ENCODE data around the gene NOXRED1. TPM values are rescaled to one million over a fixed set of nuclear protein-coding genes. Genes with fewer than 3 reads are reported as not detected.
"Not testable (repeated sequence)": the region's sequence is repeated elsewhere in the genome, so short reads cannot be mapped to it uniquely, and the experiment has no call there.

NOXRED1 gene
- total RNA-seq, 2 donors from 2014 or later = 0.34 TPM; not detected in 1

GRCh38 chr14:77415403-77416030, 7.8 kb downstream of the NOXRED1 start:
- ATAC-seq; intact Hi-C loops (cut with DNase I); DNase-seq: not testable (repeated sequence)

GRCh38 chr14:77409131-77409533, 14.2 kb downstream of the NOXRED1 start:
- DNase-seq = no peak
- peak in 1 of 2 donors; percentile 23 for ATAC-seq
- intact Hi-C loops (cut with DNase I) = loop anchor here in 1 of 2 donors (10.0 kb wide), 1 partner anchor 284 kb away; no protein-coding TSS in a partner anchor

GRCh38 chr14:77407158-77407557, 16.2 kb downstream of the NOXRED1 start:
- intact Hi-C loops (cut with DNase I) = loop anchor here in 1 of 2 donors (10.0 kb wide), 1 partner anchor 282 kb away; no protein-coding TSS in a partner anchor
- DNase-seq (no peak), ATAC-seq (peak; percentile 44 to 56)

GRCh38 chr14:77406718-77407117, 16.6 kb downstream of the NOXRED1 start:
- ATAC-seq = peak; percentile 41 to 81
- intact Hi-C loops (cut with DNase I) = loop anchor here in 1 of 2 donors (10.0 kb wide), 1 partner anchor 282 kb away; no protein-coding TSS in a partner anchor
- DNase-seq = no peak

- intact Hi-C loops (cut with DNase I) = loop anchor here in 1 of 2 donors (10.0 kb wide), 1 partner anchor 281 kb away; no protein-coding TSS in a partner anchor
- no peak for ATAC-seq
- DNase-seq = no peak
Measured at GRCh38 chr14:77406086-77406485, 17.2 kb downstream of the NOXRED1 start.

DNA sequence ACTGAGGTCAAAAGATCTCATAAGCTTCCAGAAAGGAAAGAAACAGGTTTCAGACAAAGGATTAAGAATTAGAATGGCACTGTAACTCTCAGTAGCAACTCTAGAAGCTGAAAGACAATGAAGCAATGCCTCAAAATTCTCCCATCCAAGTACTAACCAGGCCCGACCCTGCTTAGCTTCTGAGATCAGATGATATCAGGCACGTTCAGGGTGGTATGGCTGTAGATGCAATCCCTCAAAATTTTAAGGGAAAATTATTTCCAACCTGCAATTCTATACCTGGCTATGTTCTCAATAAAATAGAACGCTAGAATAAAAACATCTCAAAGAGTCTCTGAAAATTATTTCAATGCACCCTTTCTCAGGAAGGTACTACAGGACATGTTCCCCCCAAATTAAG, 19.6 kb downstream of the NOXRED1 start:
- no peak for DNase-seq
- no peak for ATAC-seq
- intact Hi-C loops (cut with DNase I) = loop anchor here in 1 of 2 donors (10.0 kb wide), 1 partner anchor 279 kb away; no protein-coding TSS in a partner anchor

- DNase-seq = no peak
- intact Hi-C loops (cut with DNase I) = loop anchor here in 1 of 2 donors (10.0 kb wide), 1 partner anchor 275 kb away; no protein-coding TSS in a partner anchor
- no peak for ATAC-seq
Measured at GRCh38 chr14:77400216-77400615, 23.1 kb downstream of the NOXRED1 start.

GRCh38 chr14:77390188-77390587, 33.1 kb downstream of the NOXRED1 start:
- intact Hi-C loops (cut with DNase I) = no loop called here
- ATAC-seq (no peak), DNase-seq (no peak)

DNA sequence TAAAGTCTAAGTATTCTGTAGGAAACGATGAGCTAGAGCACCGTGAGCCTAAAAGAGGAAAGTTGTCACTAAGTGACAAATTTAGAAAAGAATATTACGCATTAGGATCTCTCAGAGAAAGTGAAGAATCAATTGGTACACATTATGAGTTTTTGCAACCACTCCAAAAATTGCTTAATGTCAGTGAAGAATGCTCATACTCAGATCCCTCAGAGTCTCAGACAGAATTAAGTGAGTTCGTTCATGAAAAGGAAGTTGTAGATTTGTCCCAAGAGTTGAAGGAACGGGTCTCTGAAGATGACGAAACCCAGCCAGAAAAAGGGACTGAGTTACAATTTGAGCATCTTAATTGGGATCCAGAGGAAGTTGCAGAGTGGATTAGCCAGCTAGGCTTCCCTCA, 44.6 kb downstream of the NOXRED1 start:
- intact Hi-C loops (cut with DNase I) = no loop called here
- ATAC-seq (no peak), DNase-seq (no peak)

GRCh38 chr14:77377502-77377844, 45.9 kb downstream of the NOXRED1 start:
- intact Hi-C loops (cut with DNase I) = loop anchor here in 1 of 2 donors (2.0 kb wide), 1 partner anchor 57 kb away; the partner anchor contains the start of genes GSTZ1 and POMT2

DNA sequence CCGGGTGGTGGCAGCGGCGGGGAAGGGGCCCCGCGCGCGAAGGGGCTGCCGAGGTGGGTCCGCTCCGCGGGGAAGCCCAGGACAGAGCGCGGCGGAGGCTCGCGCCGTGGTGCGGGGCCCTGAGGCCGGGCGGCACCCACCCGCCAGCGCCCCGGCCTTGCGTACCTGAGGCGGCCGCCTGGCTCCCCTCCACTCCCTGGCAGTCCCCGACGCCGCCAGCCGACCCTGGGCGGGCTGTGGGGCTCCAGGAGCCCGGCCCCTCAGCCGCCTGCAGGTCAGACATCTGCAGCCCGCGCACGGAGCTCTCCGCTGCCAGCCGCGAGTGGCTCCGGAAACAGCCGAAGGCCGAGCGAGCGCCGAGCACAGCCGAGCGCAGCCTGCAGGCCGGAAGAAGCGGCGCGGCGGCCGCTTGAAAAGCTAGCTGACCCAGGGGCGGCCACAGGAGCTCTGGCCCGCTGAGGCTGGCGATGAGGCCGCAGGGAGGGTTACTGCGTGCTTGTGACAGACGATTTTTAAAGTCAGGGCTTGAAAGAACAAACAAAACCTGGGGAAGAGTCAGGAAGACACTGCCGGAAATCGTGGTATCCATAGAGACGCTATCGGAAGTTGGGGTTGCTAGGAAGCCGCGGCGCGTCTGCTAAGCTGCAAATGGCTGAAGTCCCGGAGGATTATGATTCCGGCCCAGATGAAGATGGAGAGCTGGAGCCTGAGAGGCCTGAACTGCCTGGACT, 46.4 kb downstream of the NOXRED1 start, which contains the start of the genes SAMD15 and TMED8:
SAMD15 (plus strand) TSS at position 609 of the 731 bp plus-strand sequence; CDS start at position 649, 40 bp downstream.
TMED8 (minus strand) TSS at position 324 of the 731 bp plus-strand sequence; CDS start at position 283, 41 bp downstream.
- DNase-seq = peak; percentile 88
- ATAC-seq = peak; percentile 99
- intact Hi-C loops (cut with DNase I) = loop anchor here in 1 of 2 donors (2.0 kb wide), 1 partner anchor 56 kb away; the partner anchor contains the start of genes GSTZ1 and POMT2

More at GRCh38 chr14:77377502-77377844, 45.9 kb downstream of the NOXRED1 start:
- ATAC-seq = no peak
- no peak for DNase-seq

GRCh38 chr14:77375973-77376770, 47.2 kb downstream of the NOXRED1 start:
- intact Hi-C loops (cut with DNase I) = loop anchor here in 1 of 2 donors (2.0 kb wide), 1 partner anchor 55 kb away; the partner anchor contains the start of genes GSTZ1 and POMT2
- DNase-seq (peak; percentile 22), ATAC-seq (peak; percentile 17 to 31)

- ATAC-seq (no peak), DNase-seq (no peak)
- intact Hi-C loops (cut with DNase I) = no loop called here
Measured at GRCh38 chr14:77375164-77375950, 48.0 kb downstream of the NOXRED1 start.

GRCh38 chr14:77372304-77372841, 51.0 kb downstream of the NOXRED1 start:
- ATAC-seq (no peak), DNase-seq (no peak)
- intact Hi-C loops (cut with DNase I) = no loop called here

GRCh38 chr14:77369285-77369684, 54.0 kb downstream of the NOXRED1 start:
- intact Hi-C loops (cut with DNase I) = no loop called here
- no peak for ATAC-seq
- no peak for DNase-seq

DNA sequence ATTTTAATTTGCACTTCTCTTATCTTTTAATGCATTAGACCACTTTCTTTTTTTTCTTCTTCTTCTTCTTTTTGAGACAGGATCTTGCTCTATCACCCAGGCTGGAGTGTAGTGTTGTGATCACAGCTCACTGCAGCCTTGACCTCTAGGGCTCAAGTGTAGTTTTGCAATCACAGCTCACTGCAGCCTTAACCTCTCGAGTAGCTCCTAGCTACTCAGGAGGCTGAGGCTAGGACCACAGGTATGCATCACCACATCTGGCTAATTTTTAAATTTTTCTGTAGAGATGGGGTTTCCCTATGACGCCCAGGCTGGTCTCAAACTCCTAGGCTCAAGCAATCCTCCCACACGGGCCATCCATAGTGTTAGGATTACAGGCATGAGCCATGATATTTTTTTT, 59.2 kb downstream of the NOXRED1 start:
- intact Hi-C loops (cut with DNase I) = no loop called here
- ATAC-seq (no peak), DNase-seq (no peak)

GRCh38 chr14:77359626-77360025, 63.7 kb downstream of the NOXRED1 start:
- intact Hi-C loops (cut with DNase I) = no loop called here
- ATAC-seq (no peak), DNase-seq (no peak)

DNA sequence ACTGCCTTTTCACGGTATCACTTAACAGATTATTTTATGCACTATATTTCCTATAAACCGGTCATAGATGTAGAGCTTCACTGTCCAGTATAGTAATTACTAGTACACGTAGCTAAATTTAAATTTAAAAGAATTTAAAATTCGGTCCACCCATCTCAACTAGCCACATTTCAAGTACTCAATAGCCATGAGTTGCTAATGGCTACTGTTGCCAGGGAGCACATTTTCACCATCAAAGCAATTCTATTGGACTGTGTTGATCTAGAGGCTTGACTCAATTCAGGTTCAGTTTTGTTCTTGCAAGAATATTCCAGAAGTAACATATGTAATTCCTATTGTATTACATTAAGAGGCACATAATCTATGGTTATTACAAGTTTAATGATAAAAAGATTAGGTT, 66.4 kb downstream of the NOXRED1 start:
- DNase-seq = no peak
- intact Hi-C loops (cut with DNase I) = no loop called here
- ATAC-seq = no peak
